ENCODE measurements around the gene ZNF777.

ZNF777 gene

DNA sequence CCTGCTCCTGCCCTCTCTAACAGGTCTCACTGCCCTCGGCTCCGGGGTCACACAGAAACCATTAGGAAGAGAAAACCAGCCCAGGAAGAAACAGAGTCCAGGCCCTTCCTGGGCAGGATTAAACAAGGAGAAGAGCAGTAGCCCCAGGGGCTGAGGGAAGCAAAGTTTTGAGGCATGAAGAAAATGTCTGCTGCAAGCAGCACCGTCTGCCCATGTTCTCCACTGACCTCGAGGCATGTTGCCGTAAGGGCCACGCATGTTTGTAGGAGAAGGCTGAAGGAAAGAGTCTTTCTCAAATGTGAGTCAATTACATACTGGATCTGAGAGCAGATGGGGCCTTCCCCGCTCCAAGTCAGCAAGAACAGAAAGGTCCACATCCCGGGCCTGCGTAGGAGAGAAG, 32.5 kb upstream of the ZNF777 start:
- Mint-ChIP-seq H3K27ac (no peak overlapping the region), H3K4me1 (ENCODE audit: low read depth) (peaks cover 18% of the 10 kb centered on the region), H3K4me3 (no peak overlapping the region), H3K27me3 (ENCODE audit: low read depth) (no peaks in the 10 kb centered on the region), H3K9me3 (no peaks in the 10 kb centered on the region), H3K36me3 (ENCODE audit: low read depth) (peaks cover 54% of the 10 kb centered on the region)

DNA sequence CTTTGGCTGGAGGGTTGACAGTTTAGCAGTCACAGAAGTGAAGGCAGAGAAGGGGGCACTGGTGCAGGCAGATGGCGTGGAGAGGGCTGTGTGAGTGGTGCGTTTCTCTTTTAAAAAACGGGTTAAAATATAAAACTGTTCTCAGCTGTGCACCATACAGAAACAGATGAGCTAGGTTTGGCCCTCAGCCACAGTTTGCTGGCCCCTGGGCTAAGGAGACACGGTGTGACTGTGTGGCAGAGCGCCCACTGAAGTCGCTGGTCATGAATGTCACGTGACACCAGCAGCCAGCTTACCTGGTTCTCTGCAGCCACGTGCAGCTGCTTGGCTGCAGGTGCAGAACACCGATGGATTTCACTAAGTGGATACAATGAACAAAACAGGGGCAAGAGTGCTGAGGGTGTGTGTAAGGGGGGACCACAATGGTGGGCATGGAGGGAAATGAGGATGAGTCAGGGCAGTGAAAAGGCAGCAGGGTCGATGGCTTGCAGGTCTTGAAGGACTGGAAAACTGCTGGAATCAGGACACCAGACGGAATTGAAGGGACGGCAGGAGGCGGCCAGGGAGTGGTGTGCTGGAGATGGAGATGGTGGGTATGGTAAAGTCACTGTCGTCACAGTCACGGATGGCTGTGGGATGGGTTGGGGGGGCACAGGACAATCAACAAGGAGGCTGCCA, 29.4 kb upstream of the ZNF777 start:
- no peaks in the 10 kb centered on the region for H3K9me3 Mint-ChIP-seq

DNA sequence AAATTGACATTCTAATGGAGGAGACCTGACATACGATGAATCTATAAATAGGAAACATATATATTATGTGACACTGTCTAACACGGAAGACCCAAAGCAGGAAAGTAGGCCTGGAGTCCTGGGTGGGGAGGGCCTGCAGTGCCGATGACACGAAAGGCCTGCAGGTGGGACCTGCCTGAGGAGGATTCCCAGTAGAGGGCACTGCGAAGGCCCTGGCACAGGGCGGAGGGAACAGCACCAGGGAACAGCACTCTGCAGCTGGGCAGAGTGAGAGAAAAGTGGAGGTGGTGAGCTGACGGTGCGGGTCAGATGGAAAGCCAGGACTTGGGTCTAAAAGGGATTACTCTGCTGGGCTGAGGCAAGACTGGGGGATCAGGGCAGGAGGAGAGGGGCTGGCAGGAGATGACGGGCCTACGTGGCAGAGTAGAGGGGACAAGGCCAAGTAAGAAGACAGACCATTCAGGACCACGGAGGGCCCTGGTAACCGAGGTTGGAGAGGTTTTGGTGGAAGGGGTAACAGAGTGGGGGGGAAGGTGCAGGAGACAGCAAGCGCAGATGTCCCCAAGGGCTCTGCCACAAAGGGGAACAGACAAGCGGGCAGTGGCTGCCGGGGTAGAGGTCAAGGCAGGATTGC, 28.6 kb upstream of the ZNF777 start:
- Mint-ChIP-seq H3K36me3 (ENCODE audit: low read depth) (peaks cover 71% of the 10 kb centered on the region), H3K9me3 (no peaks in the 10 kb centered on the region), H3K27me3 (ENCODE audit: low read depth) (no peaks in the 10 kb centered on the region), H3K4me1 (ENCODE audit: low read depth) (no peaks in the 10 kb centered on the region), H3K27ac (no peak overlapping the region), H3K4me3 (no peak overlapping the region)

More for the DNA sequence above, 29.4 kb upstream of the ZNF777 start:
- H3K4me1 Mint-ChIP-seq (ENCODE audit: low read depth) = peaks cover 4% of the 10 kb centered on the region
- H3K27me3 Mint-ChIP-seq (ENCODE audit: low read depth) = no peaks in the 10 kb centered on the region
- H3K4me3 Mint-ChIP-seq = no peak overlapping the region
- no peak overlapping the region for H3K27ac Mint-ChIP-seq
- H3K36me3 Mint-ChIP-seq (ENCODE audit: low read depth) = peaks cover 70% of the 10 kb centered on the region

DNA sequence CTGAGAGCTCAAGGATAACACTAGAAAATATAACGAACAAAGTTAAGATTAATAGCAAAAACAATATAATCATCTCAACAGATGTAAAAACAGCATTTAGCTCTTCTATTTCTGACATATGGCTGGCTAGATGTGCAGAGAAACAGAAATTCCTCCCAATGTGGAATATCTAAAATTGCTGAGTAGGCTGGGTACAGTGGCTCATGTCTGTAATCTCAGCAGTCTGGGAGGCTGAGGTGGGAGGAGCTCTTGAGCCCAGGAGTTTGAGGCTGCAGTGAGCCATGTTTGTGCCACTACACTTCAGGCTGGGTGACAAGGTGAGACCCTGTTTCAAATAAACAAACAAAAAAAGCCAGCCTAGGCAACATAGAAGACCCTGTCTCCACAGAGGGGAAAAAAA, 18.7 kb upstream of the ZNF777 start:
- Mint-ChIP-seq H3K4me1 (ENCODE audit: low read depth) (no peaks in the 10 kb centered on the region), H3K9me3 (peaks cover 10% of the 10 kb centered on the region), H3K27ac (no peak overlapping the region), H3K4me3 (no peak overlapping the region), H3K36me3 (ENCODE audit: low read depth) (peaks cover 35% of the 10 kb centered on the region), H3K27me3 (ENCODE audit: low read depth) (no peaks in the 10 kb centered on the region)

DNA sequence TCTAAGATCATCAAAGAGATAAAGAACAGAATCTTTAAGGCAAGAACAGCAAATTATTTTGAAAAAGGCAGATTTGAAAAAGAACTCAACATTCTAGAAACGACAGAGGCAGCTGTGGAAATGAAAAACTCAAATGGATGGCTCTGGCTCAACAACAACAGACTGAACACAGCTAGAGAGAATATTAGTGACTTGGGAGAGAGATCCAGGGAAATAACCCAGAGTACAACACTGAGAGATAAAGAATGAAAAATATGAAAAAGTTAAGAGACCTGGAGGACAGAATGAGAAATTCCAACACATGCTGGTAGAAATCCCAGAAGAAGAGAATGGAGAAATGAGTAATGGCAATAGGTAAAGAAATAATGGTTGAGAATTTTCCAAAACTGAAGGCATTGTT, 17.9 kb upstream of the ZNF777 start:
- peaks cover 42% of the 10 kb centered on the region for H3K36me3 Mint-ChIP-seq (ENCODE audit: low read depth)
- H3K27ac Mint-ChIP-seq = no peak overlapping the region

DNA sequence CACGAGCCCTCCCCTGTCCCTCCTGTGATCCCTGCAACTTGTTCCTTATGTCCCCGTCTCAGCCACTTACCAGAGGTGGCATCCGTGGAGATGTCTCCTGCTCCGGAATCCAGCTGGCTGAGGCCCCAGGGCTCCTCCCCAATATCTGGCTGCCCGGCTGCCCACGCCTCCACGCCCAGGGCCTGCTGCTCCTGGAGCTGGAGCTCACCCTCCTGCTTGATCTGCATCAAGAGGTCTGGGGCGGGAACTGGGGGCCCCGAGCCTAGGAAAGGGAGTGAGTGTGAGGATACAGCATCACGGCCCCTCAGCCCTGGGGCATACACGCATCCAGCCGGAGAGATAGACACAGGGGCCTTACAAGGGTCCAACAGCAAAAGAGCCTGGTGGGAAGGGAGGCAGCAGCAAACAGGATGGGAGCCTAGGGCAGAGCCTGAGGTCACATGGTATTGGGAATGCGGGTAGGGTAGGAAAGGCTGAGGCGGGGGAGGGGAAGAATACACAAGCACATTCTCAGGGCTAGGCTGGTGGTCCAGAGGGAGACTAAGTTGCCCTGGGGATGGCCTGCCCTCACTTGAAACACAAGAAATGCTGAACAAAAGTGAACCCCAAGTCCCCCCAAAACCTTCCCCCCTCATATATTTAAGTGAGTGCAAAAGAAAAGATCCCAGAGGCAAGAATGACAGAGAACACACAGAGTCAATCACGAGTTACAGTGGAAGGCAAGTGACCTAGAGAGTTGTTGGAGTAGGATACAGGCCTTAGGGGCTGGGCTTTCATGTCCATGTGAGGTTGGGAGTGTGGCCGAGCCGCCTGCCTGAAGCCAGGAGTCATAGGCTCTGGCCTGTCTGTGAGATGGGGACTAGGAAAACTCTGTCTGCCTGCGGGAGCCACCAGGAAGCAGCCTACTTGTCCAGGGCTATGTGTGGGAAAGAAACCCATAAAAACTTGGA, 16.9 kb upstream of the ZNF777 start:
- no peaks in the 10 kb centered on the region for H3K27me3 Mint-ChIP-seq (ENCODE audit: low read depth)
- no peak overlapping the region for H3K4me3 Mint-ChIP-seq
- peaks cover 48% of the 10 kb centered on the region for H3K36me3 Mint-ChIP-seq (ENCODE audit: low read depth)
- no peaks in the 10 kb centered on the region for H3K4me1 Mint-ChIP-seq (ENCODE audit: low read depth)
- no peak overlapping the region for H3K27ac Mint-ChIP-seq
- H3K9me3 Mint-ChIP-seq = peaks cover 10% of the 10 kb centered on the region

More for the DNA sequence above, 17.9 kb upstream of the ZNF777 start:
- Mint-ChIP-seq H3K4me3 (no peak overlapping the region), H3K4me1 (ENCODE audit: low read depth) (no peaks in the 10 kb centered on the region), H3K9me3 (peaks cover 10% of the 10 kb centered on the region), H3K27me3 (ENCODE audit: low read depth) (no peaks in the 10 kb centered on the region)

DNA sequence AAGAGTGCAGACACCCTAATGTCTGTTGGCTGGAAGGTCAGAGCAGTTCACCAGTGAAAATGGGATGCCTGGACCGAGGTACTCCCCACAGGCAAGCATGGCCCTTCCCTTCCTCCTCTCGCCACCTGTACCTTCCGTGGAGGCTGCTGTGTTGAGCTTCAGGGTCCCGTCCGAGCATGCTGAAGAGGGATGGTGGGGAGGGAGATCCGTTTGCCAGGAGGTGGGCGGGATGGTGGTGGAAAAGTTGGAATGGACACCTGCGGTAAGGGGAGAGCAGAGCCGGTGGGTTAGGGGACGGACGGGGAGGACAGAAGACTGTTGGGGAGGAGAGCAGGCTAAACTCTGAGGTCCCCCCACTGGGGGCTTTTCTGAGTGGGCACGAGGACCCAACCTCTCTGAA, 15.9 kb upstream of the ZNF777 start:
- Mint-ChIP-seq H3K4me1 (ENCODE audit: low read depth) (no peaks in the 10 kb centered on the region), H3K36me3 (ENCODE audit: low read depth) (peaks cover 55% of the 10 kb centered on the region), H3K4me3 (no peak overlapping the region), H3K9me3 (peaks cover 10% of the 10 kb centered on the region), H3K27me3 (ENCODE audit: low read depth) (no peaks in the 10 kb centered on the region), H3K27ac (no peak overlapping the region)

DNA sequence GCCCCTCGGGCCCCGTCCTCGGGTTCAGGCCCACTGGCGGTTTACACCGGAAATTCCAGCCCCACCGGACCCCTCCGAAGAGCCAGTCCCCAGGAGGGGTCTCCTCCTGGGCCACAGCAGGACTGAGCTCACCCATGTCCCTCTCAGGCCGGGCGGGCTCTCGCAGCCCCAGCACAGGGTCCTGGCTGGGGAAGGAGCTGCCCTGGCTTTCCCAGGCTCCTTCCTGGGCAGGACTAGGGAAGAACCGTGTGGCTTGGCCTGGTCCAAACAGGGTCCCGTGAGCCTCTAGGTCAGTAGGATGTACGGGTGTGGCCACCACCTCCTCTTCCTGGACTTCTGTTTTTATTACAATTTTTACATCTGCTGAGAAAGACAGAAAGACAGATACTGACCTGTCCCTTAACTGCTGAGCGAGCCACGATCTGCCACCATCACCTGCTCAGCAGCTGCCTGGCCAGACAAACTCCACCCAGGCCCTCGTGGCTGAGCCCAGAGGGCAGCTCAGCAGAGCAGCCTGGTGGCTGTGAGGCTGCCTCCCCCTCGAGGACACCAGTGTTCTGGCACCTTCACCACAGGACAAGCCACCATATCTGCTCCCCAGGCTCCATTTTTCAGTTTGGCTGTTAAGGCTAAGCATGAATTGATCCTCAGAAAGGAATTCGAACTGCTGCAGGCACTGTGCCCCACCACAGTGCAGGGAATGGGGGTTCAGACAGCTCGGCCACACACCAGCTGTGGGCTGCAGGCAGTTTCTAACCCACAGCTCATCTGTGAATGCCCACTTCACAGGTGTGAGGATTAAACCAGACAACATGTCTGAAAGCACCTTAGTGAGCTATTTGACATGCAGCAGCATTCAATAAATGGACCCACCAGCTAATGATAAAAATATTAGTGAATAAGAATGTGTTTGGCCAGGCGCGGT, 14.5 kb upstream of the ZNF777 start:
- Mint-ChIP-seq H3K27me3 (ENCODE audit: low read depth) (no peaks in the 10 kb centered on the region), H3K36me3 (ENCODE audit: low read depth) (peaks cover 60% of the 10 kb centered on the region), H3K27ac (no peak overlapping the region), H3K4me3 (no peak overlapping the region), H3K4me1 (ENCODE audit: low read depth) (no peaks in the 10 kb centered on the region), H3K9me3 (peaks cover 14% of the 10 kb centered on the region)

DNA sequence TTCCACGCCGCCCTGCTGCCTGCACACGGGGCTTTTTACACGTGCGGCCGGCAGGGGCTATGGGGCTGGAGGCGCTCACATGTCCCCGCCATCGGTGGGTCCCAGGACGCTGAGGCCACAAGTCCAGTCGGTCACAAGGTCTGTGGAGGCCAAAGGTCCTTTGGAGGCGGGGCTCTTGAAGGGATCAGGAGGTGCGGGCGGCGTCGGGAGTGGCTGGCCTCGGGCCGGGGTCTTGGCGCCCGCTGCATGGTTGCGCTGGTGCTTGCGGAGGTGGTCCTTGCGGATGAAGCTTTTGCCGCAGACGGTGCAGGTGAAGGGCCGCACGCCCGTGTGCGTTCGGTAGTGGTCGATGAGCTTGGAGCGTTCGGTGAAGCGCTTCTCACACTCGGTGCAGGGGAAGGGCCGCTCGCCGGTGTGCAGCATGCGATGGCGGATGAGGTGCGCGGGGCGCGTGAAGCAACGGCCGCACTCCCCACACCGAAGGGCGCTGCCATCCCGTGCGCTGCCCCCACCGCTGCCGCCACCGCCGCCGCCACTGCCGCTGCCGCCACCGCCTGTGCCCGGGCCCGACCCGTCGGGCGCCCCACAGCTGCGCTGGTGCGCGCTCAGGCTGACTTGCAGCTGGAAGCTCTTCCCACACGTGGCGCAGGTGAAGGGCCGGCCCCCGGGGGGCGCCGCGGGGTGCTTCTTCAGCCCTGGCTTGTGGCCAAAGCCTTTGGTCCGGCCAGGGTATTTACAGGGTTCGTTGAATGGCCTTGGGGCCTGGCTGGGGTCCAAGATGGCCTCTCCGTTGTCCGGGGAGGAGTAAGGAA, 13.7 kb upstream of the ZNF777 start:
- Mint-ChIP-seq H3K4me1 (ENCODE audit: low read depth) (no peaks in the 10 kb centered on the region), H3K36me3 (ENCODE audit: low read depth) (peaks cover 65% of the 10 kb centered on the region), H3K27ac (no peak overlapping the region), H3K9me3 (peaks cover 14% of the 10 kb centered on the region), H3K4me3 (no peak overlapping the region), H3K27me3 (ENCODE audit: low read depth) (no peaks in the 10 kb centered on the region)

DNA sequence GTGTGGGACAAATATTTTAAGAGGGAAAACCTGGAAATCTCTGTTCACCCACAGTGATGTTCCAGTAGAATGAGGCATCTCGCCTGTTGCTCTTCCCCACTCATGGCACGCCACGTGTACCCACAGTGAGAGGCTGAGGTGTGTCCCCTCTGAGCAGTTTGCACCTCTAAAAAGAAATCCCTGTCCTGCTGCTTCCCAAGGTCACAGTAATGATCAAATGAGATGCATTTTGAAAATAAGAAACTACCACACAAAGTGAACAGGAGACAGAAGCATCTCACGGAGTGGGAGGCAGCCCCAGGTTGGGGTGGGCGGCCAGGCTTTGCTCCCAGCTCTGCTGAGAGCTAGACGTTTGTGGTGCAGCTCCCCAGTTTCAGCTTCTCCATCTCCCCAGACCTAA, 12.4 kb upstream of the ZNF777 start:
- Mint-ChIP-seq H3K9me3 (peaks cover 4% of the 10 kb centered on the region), H3K4me3 (no peak overlapping the region), H3K27ac (no peak overlapping the region), H3K27me3 (ENCODE audit: low read depth) (no peaks in the 10 kb centered on the region), H3K36me3 (ENCODE audit: low read depth) (peaks cover 54% of the 10 kb centered on the region), H3K4me1 (ENCODE audit: low read depth) (no peaks in the 10 kb centered on the region)

DNA sequence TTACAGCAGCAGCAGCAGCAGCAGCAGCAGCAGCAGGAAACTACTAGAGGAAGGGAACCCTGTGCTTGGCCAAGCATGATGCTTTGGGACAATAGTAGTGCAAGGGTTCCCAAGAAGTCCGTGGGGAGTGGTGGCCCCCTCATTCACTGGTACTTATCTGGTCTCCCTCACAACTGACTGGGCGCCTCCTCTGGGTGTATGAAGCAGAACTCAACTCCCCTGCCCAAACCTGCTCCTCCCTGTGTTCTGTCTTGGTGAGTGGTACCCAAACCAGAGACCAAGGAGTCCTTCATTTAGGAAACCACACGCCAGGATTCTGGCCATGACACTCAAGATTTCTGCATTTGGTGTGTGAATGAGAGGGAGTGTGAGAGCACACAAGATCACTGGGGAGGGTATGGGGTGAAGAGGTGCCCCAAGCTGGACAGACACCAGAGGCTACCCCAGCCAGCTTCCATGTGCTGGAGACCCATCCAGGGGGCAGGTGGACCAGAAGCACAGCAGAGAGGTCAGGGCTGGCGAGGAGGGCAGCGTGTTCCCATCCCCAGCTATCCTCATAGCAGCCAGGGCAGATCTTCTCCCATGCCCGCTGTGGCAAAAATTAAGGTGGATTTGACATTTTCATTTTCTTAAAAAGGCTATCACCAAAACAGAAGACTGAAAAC, 10.6 kb upstream of the ZNF777 start:
- H3K36me3 Mint-ChIP-seq (ENCODE audit: low read depth) = peaks cover 43% of the 10 kb centered on the region
- no peaks in the 10 kb centered on the region for H3K4me1 Mint-ChIP-seq (ENCODE audit: low read depth)
- H3K9me3 Mint-ChIP-seq = peaks cover 6% of the 10 kb centered on the region
- H3K27me3 Mint-ChIP-seq (ENCODE audit: low read depth) = peaks cover 4% of the 10 kb centered on the region
- no peak overlapping the region for H3K4me3 Mint-ChIP-seq
- H3K27ac Mint-ChIP-seq = no peak overlapping the region

DNA sequence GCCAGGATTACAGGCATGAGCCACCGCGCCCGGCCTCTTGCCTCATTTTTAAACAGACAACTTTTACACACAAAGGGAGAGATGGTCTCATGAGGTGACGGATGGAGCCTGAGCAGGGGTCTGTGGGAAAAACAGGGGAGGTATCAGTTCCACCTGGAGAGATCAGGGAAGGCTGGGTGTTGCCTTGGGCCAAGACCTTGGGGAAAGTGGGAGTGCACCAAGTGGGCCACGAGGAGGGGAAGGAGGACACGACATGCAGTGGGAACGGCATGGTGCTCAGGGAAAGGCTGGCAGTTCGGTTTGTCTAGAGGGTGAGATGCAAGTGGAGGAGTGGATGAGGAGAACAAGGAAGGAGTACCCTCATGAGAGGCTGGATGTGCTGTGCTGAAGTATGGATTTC, 8.9 kb upstream of the ZNF777 start:
- Mint-ChIP-seq H3K27me3 (ENCODE audit: low read depth) (peaks cover 15% of the 10 kb centered on the region), H3K27ac (no peak overlapping the region), H3K4me3 (no peak overlapping the region), H3K4me1 (ENCODE audit: low read depth) (no peaks in the 10 kb centered on the region), H3K36me3 (ENCODE audit: low read depth) (peaks cover 37% of the 10 kb centered on the region), H3K9me3 (peaks cover 12% of the 10 kb centered on the region)

DNA sequence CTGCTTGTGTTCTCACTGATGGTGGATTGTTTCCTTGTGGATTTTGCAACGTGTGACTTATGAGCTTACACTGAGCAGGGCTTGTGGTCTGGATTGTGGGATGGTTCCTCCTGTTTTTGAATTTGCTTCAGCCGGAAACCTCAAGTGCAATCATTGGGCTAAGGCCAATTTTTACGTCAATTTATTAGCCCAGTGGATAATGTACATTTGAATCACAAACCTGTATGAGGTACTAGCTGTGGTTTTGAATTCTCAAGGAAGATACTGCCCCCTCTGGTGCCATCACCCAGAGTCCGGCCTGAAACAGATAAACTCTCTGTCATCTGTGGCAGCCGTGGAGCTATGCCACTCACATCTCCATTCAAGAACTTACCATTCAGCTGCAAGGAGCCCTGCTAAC, 7.3 kb upstream of the ZNF777 start:
- Mint-ChIP-seq H3K4me3 (no peak overlapping the region), H3K27ac (no peak overlapping the region), H3K36me3 (ENCODE audit: low read depth) (peaks cover 28% of the 10 kb centered on the region)

More for the DNA sequence above, 7.3 kb upstream of the ZNF777 start:
- Mint-ChIP-seq H3K9me3 (peaks cover 12% of the 10 kb centered on the region), H3K27me3 (ENCODE audit: low read depth) (peaks cover 21% of the 10 kb centered on the region), H3K4me1 (ENCODE audit: low read depth) (no peaks in the 10 kb centered on the region)

Data from T-helper 1 cell treated with Interleukin-12 subunit alpha and Interleukin-12 subunit beta and Interleukin-4 antibody, amounts not matched to agents 30 μg/mL and 1 μg/mL, for 36 hours (primary cell).